ENCODE measurements around the gene C6orf47. TPM values are rescaled to one million over a fixed set of nuclear protein-coding genes. Genes with fewer than 3 reads are reported as not detected.

Gene C6orf47
- total RNA-seq, 2 donors from 2014 or later: 14.0 to 14.9 TPM

DNA sequence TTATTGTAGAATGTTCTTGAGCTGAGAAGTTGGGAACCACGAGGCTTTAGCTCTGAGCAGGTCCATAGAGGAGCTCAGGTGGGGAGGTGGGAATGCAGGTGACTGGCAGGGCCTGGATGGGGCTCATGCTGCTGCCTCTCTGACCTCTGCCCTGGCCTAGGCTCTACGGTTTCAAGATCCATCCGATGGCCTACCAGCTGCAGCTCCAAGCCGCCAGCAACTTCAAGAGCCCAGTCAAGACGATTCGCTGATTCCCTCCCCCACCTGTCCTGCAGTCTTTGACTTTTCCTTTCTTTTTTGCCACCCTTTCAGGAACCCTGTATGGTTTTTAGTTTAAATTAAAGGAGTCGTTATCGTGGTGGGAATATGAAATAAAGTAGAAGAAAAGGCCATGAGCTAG lies 9.1 kb upstream of the C6orf47 start, which contains the start of gene LY6G5B:
Gene LY6G5B, plus strand, starts transcription at position 301 of the 400 bp plus-strand sequence. CDS start 975 bp downstream, outside the sequence.
- H3K9ac ChIP-seq (ENCODE audit: extremely low read depth, low read length, poor library complexity, severe bottlenecking): no peak within 1 kb of the TSS
- H3K4me1 ChIP-seq (ENCODE audit: control insufficient read depth, insufficient read depth, low read length): no peaks in the 10 kb centered on the region
- peaks cover 9% of the 10 kb centered on the region for H3K4me1 Mint-ChIP-seq
- no peak for DNase-seq
- peaks cover 62% of the 10 kb centered on the region for H3K36me3 ChIP-seq (ENCODE audit: control insufficient read depth, insufficient read depth, low read length)
- no peak within 1 kb of the TSS for H3K4me3 Mint-ChIP-seq
- no peaks in the 10 kb centered on the region for H3K9me3 ChIP-seq (ENCODE audit: control insufficient read depth, low read length)
- H3K9me3 Mint-ChIP-seq: no peaks in the 10 kb centered on the region
- WGBS, 2 experiments (ENCODE audit: insufficient coverage in 1 of 2, insufficient read length in 1 of 2): 91 to 93% methylated on average over 3 to 8 of the region's 8 CpGs
- H3K4me3 ChIP-seq (ENCODE audit: low read length): no peak within 1 kb of the TSS
- no peak within 1 kb of the TSS for H3K27ac ChIP-seq (ENCODE audit: low read depth, low read length)
- H3K27me3 Mint-ChIP-seq (ENCODE audit: insufficient read depth): no peaks in the 10 kb centered on the region
- TF ChIP-seq, protein P1, sequence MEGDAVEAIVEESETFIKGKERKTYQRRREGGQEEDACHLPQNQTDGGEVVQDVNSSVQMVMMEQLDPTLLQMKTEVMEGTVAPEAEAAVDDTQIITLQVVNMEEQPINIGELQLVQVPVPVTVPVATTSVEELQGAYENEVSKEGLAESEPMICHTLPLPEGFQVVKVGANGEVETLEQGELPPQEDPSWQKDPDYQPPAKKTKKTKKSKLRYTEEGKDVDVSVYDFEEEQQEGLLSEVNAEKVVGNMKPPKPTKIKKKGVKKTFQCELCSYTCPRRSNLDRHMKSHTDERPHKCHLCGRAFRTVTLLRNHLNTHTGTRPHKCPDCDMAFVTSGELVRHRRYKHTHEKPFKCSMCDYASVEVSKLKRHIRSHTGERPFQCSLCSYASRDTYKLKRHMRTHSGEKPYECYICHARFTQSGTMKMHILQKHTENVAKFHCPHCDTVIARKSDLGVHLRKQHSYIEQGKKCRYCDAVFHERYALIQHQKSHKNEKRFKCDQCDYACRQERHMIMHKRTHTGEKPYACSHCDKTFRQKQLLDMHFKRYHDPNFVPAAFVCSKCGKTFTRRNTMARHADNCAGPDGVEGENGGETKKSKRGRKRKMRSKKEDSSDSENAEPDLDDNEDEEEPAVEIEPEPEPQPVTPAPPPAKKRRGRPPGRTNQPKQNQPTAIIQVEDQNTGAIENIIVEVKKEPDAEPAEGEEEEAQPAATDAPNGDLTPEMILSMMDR (conservative IDR thresholded peaks at IDR 0.05): no peak
- H3K27ac Mint-ChIP-seq: no peak within 1 kb of the TSS
- peaks cover 67% of the 10 kb centered on the region for H3K36me3 Mint-ChIP-seq (ENCODE audit: low read depth)
- no peaks in the 10 kb centered on the region for H3K27me3 ChIP-seq (ENCODE audit: control insufficient read depth, insufficient read depth, low read length, poor library complexity, severe bottlenecking)

GRCh38 chr6:31666337-31666965 lies 5.9 kb upstream of the C6orf47 start:
- Histone ChIP-seq H3K27ac (ENCODE audit: low read depth, low read length) (no peak overlapping the region), H3K9me3 (ENCODE audit: control insufficient read depth, low read length) (no peaks in the 10 kb centered on the region), H3K4me3 (ENCODE audit: low read length) (peak overlapping the region; percentile 96), H3K9ac (ENCODE audit: extremely low read depth, low read length, poor library complexity, severe bottlenecking) (peak overlapping the region; percentile 75), H3K36me3 (ENCODE audit: control insufficient read depth, insufficient read depth, low read length) (peaks cover 68% of the 10 kb centered on the region), H3K27me3 (ENCODE audit: control insufficient read depth, insufficient read depth, low read length, poor library complexity, severe bottlenecking) (no peaks in the 10 kb centered on the region), H3K4me1 (ENCODE audit: control insufficient read depth, insufficient read depth, low read length) (peaks cover 3% of the 10 kb centered on the region)
- TF ChIP-seq, protein P1 (conservative IDR thresholded peaks at IDR 0.05): no peak
- DNase-seq: no peak
- Mint-ChIP-seq H3K36me3 (ENCODE audit: low read depth) (peaks cover 72% of the 10 kb centered on the region), H3K4me3 (peak overlapping the region; percentile 97), H3K4me1 (peaks cover 24% of the 10 kb centered on the region), H3K9me3 (no peaks in the 10 kb centered on the region), H3K27ac (peak overlapping the region; percentile 99), H3K27me3 (ENCODE audit: insufficient read depth) (no peaks in the 10 kb centered on the region)
- WGBS, 2 experiments (ENCODE audit: insufficient coverage in 1 of 2, insufficient read length in 1 of 2): 14 to 19% methylated on average over 15 of the region's 15 CpGs

- Histone ChIP-seq H3K27ac (ENCODE audit: low read depth, low read length) (peak within 1 kb of the TSS; percentile 86), H3K4me1 (ENCODE audit: control insufficient read depth, insufficient read depth, low read length) (peaks cover 3% of the 10 kb centered on the region), H3K27me3 (ENCODE audit: control insufficient read depth, insufficient read depth, low read length, poor library complexity, severe bottlenecking) (no peaks in the 10 kb centered on the region), H3K9me3 (ENCODE audit: control insufficient read depth, low read length) (no peaks in the 10 kb centered on the region), H3K4me3 (ENCODE audit: low read length) (peak within 1 kb of the TSS; percentile 96), H3K36me3 (ENCODE audit: control insufficient read depth, insufficient read depth, low read length) (peaks cover 61% of the 10 kb centered on the region), H3K9ac (ENCODE audit: extremely low read depth, low read length, poor library complexity, severe bottlenecking) (peak within 1 kb of the TSS; percentile 86)
- Mint-ChIP-seq H3K4me3 (peak within 1 kb of the TSS; percentile 97), H3K9me3 (no peaks in the 10 kb centered on the region), H3K36me3 (ENCODE audit: low read depth) (peaks cover 66% of the 10 kb centered on the region), H3K4me1 (peaks cover 29% of the 10 kb centered on the region), H3K27ac (peak within 1 kb of the TSS; percentile 99), H3K27me3 (ENCODE audit: insufficient read depth) (no peaks in the 10 kb centered on the region)
- 0 to 1% methylated on average over 21 to 63 of the region's 63 CpGs for WGBS, 2 experiments (ENCODE audit: insufficient coverage in 1 of 2, insufficient read length in 1 of 2)
- DNase-seq: peak; percentile 99
- TF ChIP-seq, protein P1 (conservative IDR thresholded peaks at IDR 0.05): no peak
These were observed 5.1 kb upstream of the C6orf47 start, which contains the start of gene CSNK2B for GRCh38 chr6:31665501-31666336. Gene CSNK2B (plus strand): TSS chr6:31666080. CDS start chr6:31666832, 752 bp downstream.
